GM19043 (cell line): ENCODE results near the gene DRC3.

Source experiments
- ATAC-seq: cut with Tn5 transposase; IDR thresholded peaks from one replicate; pipeline ENCODE4 v1.9.1; 2021; ENCODE audit warnings: low read depth; ENCODE audit not compliant: unreplicated experiment

The DRC3 gene

DNA sequence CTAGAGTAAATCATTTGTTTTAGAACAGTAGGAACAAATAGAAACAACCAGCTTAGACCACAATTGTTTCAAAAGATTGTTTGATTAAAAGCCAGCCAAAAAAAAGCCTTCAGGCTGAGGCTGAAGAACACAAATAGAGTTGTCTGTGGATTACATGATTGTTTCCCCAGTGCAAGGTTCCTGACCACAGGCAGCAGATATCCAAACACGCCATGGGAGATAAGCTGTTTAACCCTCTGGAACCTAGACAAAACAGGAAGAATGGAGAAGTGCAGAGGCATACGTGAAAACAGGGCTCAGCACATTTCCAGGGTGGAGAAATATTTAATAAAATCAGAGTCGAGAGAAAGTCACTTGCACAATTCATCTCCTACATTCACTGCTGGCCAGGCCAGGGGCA is 45.3 kb downstream of the DRC3 start:
- no peak for ATAC-seq

GRCh38 chr17:18018411-18018921 is 45.8 kb downstream of the DRC3 start:
- no peak for ATAC-seq

DNA sequence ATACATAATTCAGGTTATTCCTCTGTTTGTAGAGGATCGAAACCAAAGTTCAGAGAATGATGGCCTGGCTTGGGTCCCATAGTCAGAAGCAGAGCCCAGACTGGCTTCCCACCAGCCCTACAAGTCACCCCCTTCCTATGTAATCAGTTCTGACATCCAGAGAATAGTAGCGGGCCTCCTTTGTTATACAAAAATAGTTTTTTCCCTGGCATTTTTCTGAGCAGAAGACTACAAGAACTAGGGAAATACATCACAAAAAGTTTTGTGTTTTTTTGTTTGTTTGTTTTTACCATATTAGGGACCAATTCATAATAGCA is 47.1 kb downstream of the DRC3 start:
- no peak for ATAC-seq

GRCh38 chr17:18020971-18021370 is 48.3 kb downstream of the DRC3 start:
- ATAC-seq: no peak

- ATAC-seq: no peak
Measured at GRCh38 chr17:18021372-18021771, 48.7 kb downstream of the DRC3 start.

DNA sequence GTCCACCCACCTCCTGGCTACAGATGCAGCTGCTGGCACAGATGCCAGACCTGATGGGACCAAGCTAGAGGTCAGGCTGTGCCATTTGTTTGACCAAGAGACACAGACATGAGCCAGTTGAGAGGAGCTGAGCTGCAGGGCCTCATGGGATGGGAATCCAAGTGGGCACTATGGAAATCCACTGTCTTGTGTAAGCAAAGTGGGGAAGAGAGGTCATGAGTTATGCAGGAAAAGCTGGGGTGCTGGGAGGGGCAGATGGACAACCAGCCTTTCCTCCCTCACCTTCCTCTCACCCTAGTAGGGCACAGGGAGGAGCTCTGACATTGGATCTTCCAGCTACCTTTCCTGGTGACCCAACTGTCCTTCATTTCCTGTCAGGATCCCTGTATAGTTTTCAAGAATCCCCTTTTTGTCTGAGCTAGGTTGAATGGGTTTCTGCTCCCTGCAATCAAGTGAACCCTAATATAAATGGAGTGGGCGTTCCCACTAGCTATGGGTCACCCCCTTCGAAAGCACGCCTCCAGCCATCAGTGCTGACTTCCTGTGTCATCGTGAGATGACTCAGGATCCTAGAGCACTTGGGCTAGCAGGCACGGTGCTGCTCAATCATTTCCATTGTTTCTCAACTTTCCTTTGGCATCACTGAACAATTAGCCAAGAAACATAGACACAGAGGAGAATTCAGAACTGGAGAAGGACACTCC is 52.7 kb downstream of the DRC3 start:
- peak; percentile 51 for ATAC-seq

DNA sequence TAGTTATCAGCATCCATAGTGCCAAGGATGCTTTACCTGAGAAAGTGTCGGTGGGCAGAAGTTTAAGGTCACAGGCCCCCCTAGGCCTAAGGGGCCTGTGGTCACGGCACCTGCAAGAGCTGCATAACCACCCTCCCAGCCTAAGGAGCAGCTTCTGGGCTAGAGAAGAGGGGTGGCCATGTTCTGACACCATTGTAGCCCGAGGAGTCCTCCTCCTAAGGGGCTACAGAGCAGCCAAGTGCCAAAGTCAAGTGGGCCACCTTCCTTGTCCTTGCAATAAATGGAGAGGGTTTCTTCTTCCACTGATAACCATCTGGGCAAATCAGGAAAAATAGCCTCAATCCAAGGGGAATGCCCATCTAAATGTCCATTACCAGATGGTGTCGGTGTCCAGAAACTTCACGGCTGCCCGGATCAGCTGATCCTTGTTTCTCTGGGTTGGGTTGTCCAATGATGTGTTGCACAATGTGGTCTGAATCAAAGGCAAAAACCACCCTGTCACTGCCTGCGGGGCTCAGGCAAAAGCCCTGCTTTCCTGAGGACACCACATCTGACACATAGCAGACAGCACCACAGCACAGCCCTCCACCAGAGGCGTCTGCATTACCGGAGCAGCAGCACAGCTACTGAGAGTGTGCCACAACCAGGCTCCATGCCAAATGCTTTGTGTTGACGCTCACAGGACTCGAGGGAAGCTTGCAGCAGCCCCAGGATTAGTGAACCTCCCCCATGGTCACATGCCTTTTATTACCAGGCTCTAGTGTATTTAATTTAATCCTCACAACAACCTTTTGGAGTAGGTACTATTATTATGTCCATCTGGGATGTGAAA is 53.5 kb downstream of the DRC3 start:
- no peak for ATAC-seq

GRCh38 chr17:18027280-18027679 is 54.6 kb downstream of the DRC3 start:
- ATAC-seq: no peak

GRCh38 chr17:18028114-18028951 is 55.7 kb downstream of the DRC3 start:
- ATAC-seq: no peak

DNA sequence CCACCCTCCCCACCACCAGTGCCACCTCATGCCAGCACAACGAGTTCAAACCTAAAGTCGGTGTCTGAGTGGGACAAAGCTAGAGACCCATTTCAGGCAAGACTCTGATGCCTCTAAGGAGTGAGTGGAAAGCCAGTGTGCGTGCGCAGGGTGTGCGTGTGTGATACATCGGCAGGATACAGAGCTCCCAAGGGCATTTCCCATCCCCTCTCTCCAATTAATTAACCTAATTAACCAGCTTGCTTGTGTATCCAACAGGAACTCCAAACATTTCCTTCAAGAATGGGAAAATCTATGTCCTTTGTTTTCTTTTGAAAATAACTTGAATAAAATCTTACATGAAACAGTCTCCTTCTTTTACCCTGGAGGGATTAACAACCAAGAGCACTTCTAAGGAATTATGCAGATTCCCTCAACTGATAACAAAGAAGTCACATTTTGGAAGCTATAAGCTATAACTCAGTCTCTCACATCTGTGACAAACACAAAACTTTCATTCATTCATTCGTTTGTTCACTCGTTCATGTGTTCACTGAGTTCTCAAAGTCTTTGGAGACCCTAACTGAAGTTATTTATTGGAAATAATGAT is 56.4 kb downstream of the DRC3 start:
- ATAC-seq: no peak

DNA sequence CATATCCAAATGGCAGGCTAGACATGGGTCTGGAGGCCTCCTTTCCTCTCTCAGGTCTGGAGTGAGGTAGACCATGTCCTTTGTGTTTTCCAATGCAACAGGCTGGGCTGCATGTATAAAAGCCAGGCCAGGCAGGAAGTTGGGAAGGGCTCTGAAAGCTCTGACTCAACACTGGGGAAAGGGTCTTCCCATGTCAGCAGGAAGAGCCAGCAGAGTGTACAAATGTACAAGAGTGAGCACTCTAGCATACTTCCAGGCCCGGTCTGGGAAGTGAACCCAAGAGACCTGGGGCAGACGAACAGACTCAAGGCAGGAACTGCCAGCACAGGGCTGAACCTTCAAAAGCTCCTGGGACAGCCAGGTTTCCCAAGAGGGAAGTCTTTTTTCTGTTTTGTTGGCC is 59.3 kb downstream of the DRC3 start:
- no peak for ATAC-seq

- ATAC-seq: peak; percentile 57
Measured at GRCh38 chr17:18033442-18034099, 60.9 kb downstream of the DRC3 start.

DNA sequence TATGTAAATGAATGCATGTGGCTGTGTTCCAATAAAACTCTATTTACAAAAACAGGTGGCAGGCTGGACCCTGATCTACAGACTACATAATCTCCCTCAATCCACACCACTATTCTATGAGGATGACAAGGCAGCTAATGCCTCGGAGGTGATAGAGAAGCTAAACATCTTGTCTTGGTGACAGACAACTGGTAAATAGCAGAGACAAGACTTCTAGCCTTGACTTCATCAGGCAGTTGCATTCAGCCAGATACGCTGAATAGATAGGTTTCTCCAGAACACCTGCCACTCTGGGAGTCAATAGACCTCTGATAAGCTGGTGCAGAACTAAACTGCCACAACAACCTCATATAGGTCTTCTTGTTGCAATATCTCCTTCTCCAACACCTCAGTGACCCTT is 63.0 kb downstream of the DRC3 start:
- ATAC-seq: no peak

DNA sequence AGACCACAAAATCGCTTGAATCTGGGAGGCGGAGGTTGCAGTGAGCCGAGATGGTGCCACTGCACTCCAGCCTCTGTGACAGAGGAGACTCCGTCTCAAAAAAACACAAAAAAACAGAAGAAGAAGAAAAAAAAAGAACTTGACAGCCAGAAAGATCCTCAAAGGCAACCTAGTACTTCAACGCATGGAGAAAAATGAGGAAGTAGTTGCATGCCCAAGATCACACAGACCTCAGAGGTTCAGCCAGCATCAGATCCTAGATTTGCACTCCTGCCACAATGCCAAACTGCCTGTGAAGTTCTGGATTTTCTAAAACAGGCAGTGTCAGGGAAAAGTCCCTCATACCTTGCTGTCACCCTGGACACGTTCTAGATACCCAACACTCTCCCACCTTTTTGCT is 64.8 kb downstream of the DRC3 start:
- ATAC-seq: no peak

DNA sequence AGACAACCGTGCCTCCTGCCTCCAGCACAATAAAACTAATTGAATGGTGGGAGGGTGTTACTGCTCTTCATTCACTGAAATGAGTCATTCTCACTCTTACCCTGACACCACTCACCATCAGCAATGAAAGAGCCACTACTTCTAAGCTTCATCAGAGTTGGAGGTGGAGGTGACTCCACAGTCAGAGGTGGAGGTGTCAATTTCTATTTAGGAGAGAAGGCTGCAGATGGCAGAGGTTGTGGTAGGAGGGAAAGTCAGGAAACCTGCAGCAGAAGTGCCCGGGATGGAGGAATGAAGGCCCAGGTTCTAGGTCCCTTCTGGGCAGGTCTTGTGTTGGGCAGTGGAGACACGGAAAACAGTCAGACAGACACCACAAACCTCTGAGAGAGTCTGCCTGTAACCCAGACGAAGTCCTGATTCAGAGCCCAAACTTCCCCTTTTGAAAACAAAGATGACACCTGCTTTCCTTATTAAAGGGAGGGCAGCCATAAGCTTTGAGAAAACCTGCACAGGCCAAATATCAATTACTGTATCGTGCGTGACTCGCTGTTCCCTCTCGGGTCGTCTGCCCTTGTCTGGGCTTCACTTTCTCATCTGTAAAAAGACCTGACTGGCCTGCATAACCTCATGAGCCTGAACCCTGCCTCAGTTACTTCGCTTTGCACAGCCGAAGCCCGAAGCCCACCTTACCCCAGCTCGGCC is 65.6 kb downstream of the DRC3 start:
- no peak for ATAC-seq

GRCh38 chr17:18038861-18039534 is 66.3 kb downstream of the DRC3 start, which contains the start of the genes ATPAF2 and GID4:
Gene ATPAF2, minus strand, starts transcription at chr17:18039168. Its CDS starts 155 bp downstream, at chr17:18039013.
Gene GID4, plus strand, starts transcription at chr17:18039408. Its CDS starts 57 bp downstream, at chr17:18039465.
- ATAC-seq: peak; percentile 80

DNA sequence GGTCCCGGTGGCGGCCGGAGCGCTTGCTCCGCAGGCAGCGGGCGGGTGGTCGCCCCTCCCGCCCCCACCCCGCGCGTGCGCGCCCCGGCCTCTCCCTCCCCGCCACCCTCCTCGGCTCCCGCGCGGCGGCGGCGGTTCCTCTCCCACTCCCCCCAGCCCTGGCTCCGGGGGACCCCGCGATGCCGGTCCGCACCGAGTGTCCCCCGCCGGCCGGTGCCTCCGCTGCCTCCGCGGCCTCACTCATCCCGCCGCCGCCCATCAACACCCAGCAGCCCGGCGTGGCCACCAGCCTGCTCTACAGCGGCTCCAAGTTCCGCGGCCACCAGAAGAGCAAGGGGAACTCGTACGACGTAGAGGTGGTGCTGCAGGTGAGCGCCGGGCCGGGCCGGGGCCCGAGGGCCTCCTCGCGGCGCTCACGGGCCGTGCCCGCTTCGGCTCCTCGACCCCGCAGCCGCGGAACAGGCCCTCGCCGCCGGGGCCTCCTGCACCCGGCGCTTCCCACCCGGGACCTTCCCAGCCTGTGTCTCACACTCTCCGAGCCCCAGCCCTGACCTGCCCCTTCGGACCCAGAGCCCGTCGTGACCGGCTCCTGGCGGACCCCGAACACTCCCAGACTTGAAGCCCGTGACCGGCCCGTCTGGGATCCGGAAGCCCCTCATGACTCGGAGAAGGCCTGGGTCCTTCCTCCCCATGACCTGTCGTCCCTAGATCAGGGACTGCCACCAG is 67.0 kb downstream of the DRC3 start:
- peak; percentile 20 for ATAC-seq

- no peak for ATAC-seq
Measured at GRCh38 chr17:18040261-18040858, 67.7 kb downstream of the DRC3 start.
